Measurements from ENCODE around the gene SETDB1. TPM values are rescaled to one million over a fixed set of nuclear protein-coding genes. Genes with fewer than 3 reads are reported as not detected.

Gene SETDB1
- total and polyA plus RNA-seq, 2 of the 13 experiments (the other 11 are each of a cell fraction or from before 2014, with no cell fraction given): 33.1 to 34.6 TPM

DNA sequence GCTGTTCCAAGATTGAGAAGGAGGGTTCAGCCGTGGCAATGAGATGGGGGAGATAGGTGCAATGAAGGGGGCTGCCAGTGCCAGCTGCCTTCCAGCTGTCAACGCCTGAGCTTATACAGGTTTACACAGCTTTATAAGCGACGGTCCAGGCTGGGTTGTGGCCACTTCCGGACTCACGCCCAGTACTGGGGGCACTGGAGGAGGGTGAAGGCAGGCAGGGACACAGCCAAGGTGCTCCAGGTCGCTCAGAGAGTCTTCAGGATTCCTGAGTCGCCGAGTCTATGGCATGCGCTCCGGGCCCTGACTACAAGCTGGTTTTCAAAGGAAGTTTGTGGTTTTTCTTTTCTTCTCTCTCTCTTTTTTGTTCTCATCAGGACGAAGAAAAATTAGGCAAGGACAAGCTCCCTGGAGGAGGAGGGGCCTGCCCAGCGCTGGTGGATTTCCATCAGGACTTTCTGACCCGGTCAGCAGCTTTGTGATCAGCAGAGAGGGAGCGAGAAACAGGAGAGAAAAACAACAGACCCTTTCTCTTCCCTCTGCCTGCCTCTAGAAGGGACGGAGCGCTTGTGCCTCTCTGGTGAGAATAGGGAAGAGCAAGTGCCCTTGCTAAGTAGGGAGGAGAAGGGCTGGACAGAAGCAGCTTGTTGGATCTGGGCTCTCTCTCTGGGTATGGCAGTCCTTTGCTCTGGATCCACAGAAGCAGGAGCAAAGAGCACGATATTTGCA lies 80.3 kb downstream of the SETDB1 start, which contains the start of gene MINDY1 (continued):
- TF ChIP-seq RBM22 (optimal IDR thresholded peaks at IDR 0.05; ENCODE audit: low read length) (no peak), MZF1 (CRISPR knock-in tag; IDR thresholded peaks at IDR 0.05; ENCODE audit: borderline replicate concordance) (no peak), HNF4A (CRISPR knock-in tag; IDR thresholded peaks at IDR 0.05) (peak; percentile 22; the same call in 1 of the 2 replicates), FOXP1 (IDR thresholded peaks at IDR 0.05) (no peak), FOXP1 (CRISPR knock-in tag; IDR thresholded peaks at IDR 0.05) (peak; percentile 39; the same call in 1 of the 2 replicates), CCAR2 (optimal IDR thresholded peaks at IDR 0.05; ENCODE audit: low read depth, low read length) (no peak), ZNF891 (CRISPR knock-in tag; IDR thresholded peaks at IDR 0.05) (0 out of 2 replicates have a peak, but pooled peaks have one; percentile 24)
- TF ChIP-seq, protein P1, sequence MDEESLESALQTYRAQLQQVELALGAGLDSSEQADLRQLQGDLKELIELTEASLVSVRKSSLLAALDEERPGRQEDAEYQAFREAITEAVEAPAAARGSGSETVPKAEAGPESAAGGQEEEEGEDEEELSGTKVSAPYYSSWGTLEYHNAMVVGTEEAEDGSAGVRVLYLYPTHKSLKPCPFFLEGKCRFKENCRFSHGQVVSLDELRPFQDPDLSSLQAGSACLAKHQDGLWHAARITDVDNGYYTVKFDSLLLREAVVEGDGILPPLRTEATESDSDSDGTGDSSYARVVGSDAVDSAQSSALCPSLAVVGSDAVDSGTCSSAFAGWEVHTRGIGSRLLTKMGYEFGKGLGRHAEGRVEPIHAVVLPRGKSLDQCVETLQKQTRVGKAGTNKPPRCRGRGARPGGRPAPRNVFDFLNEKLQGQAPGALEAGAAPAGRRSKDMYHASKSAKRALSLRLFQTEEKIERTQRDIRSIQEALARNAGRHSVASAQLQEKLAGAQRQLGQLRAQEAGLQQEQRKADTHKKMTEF (CRISPR knock-in tag; IDR thresholded peaks at IDR 0.05): peak; percentile 71; the same call in 1 of the 2 replicates
- TF ChIP-seq, protein P2, sequence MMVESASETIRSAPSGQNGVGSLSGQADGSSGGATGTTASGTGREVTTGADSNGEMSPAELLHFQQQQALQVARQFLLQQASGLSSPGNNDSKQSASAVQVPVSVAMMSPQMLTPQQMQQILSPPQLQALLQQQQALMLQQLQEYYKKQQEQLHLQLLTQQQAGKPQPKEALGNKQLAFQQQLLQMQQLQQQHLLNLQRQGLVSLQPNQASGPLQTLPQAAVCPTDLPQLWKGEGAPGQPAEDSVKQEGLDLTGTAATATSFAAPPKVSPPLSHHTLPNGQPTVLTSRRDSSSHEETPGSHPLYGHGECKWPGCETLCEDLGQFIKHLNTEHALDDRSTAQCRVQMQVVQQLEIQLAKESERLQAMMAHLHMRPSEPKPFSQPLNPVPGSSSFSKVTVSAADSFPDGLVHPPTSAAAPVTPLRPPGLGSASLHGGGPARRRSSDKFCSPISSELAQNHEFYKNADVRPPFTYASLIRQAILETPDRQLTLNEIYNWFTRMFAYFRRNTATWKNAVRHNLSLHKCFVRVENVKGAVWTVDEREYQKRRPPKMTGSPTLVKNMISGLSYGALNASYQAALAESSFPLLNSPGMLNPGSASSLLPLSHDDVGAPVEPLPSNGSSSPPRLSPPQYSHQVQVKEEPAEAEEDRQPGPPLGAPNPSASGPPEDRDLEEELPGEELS (CRISPR knock-in tag; IDR thresholded peaks at IDR 0.05): peak; percentile 19; the same call in 1 of the 2 replicates
- TF ChIP-seq, protein P3, sequence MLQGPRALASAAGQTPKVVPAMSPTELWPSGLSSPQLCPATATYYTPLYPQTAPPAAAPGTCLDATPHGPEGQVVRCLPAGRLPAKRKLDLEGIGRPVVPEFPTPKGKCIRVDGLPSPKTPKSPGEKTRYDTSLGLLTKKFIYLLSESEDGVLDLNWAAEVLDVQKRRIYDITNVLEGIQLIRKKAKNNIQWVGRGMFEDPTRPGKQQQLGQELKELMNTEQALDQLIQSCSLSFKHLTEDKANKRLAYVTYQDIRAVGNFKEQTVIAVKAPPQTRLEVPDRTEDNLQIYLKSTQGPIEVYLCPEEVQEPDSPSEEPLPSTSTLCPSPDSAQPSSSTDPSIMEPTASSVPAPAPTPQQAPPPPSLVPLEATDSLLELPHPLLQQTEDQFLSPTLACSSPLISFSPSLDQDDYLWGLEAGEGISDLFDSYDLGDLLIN (CRISPR knock-in tag; IDR thresholded peaks at IDR 0.05; ENCODE audit: borderline replicate concordance): no peak
- TF ChIP-seq, protein P4, sequence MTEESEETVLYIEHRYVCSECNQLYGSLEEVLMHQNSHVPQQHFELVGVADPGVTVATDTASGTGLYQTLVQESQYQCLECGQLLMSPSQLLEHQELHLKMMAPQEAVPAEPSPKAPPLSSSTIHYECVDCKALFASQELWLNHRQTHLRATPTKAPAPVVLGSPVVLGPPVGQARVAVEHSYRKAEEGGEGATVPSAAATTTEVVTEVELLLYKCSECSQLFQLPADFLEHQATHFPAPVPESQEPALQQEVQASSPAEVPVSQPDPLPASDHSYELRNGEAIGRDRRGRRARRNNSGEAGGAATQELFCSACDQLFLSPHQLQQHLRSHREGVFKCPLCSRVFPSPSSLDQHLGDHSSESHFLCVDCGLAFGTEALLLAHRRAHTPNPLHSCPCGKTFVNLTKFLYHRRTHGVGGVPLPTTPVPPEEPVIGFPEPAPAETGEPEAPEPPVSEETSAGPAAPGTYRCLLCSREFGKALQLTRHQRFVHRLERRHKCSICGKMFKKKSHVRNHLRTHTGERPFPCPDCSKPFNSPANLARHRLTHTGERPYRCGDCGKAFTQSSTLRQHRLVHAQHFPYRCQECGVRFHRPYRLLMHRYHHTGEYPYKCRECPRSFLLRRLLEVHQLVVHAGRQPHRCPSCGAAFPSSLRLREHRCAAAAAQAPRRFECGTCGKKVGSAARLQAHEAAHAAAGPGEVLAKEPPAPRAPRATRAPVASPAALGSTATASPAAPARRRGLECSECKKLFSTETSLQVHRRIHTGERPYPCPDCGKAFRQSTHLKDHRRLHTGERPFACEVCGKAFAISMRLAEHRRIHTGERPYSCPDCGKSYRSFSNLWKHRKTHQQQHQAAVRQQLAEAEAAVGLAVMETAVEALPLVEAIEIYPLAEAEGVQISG (CRISPR knock-in tag; IDR thresholded peaks at IDR 0.05): 0 out of 2 replicates have a peak, but pooled peaks have one; percentile 46
- TF ChIP-seq, protein P5, sequence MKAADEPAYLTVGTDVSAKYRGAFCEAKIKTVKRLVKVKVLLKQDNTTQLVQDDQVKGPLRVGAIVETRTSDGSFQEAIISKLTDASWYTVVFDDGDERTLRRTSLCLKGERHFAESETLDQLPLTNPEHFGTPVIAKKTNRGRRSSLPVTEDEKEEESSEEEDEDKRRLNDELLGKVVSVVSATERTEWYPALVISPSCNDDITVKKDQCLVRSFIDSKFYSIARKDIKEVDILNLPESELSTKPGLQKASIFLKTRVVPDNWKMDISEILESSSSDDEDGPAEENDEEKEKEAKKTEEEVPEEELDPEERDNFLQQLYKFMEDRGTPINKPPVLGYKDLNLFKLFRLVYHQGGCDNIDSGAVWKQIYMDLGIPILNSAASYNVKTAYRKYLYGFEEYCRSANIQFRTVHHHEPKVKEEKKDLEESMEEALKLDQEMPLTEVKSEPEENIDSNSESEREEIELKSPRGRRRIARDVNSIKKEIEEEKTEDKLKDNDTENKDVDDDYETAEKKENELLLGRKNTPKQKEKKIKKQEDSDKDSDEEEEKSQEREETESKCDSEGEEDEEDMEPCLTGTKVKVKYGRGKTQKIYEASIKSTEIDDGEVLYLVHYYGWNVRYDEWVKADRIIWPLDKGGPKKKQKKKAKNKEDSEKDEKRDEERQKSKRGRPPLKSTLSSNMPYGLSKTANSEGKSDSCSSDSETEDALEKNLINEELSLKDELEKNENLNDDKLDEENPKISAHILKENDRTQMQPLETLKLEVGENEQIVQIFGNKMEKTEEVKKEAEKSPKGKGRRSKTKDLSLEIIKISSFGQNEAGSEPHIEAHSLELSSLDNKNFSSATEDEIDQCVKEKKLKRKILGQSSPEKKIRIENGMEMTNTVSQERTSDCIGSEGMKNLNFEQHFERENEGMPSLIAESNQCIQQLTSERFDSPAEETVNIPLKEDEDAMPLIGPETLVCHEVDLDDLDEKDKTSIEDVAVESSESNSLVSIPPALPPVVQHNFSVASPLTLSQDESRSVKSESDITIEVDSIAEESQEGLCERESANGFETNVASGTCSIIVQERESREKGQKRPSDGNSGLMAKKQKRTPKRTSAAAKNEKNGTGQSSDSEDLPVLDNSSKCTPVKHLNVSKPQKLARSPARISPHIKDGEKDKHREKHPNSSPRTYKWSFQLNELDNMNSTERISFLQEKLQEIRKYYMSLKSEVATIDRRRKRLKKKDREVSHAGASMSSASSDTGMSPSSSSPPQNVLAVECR (CRISPR knock-in tag; IDR thresholded peaks at IDR 0.05; ENCODE audit: borderline replicate concordance): peak; percentile 59; the same call in 1 of the 2 replicates
- TF ChIP-seq, protein P6, sequence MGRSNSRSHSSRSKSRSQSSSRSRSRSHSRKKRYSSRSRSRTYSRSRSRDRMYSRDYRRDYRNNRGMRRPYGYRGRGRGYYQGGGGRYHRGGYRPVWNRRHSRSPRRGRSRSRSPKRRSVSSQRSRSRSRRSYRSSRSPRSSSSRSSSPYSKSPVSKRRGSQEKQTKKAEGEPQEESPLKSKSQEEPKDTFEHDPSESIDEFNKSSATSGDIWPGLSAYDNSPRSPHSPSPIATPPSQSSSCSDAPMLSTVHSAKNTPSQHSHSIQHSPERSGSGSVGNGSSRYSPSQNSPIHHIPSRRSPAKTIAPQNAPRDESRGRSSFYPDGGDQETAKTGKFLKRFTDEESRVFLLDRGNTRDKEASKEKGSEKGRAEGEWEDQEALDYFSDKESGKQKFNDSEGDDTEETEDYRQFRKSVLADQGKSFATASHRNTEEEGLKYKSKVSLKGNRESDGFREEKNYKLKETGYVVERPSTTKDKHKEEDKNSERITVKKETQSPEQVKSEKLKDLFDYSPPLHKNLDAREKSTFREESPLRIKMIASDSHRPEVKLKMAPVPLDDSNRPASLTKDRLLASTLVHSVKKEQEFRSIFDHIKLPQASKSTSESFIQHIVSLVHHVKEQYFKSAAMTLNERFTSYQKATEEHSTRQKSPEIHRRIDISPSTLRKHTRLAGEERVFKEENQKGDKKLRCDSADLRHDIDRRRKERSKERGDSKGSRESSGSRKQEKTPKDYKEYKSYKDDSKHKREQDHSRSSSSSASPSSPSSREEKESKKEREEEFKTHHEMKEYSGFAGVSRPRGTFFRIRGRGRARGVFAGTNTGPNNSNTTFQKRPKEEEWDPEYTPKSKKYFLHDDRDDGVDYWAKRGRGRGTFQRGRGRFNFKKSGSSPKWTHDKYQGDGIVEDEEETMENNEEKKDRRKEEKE (IDR thresholded peaks at IDR 0.05): no peak
